WTC11 (cell line): ENCODE results near the gene KAT6B. TPM values are rescaled to one million over a fixed set of nuclear protein-coding genes. Genes with fewer than 3 reads are reported as not detected.
A peak's percentile ranks its signal among the peaks of the same experiment; 100 is the strongest.

ENCODE experiments used
- ATF1 ChIP-seq: sonication (generic); formaldehyde crosslinking; IDR thresholded peaks from 2 replicates; pipeline ENCODE4 v1.8.1; 2023; ENCODE audit warnings: mild to moderate bottlenecking, moderate library complexity, missing genetic modification reagents
- ATF3 ChIP-seq: sonication (generic); formaldehyde crosslinking; conservative IDR thresholded peaks from 2 replicates; pipeline ENCODE4 v1.8.1; 2022; ENCODE audit warnings: mild to moderate bottlenecking, missing genetic modification reagents
- CREM ChIP-seq: sonication (generic); formaldehyde crosslinking; IDR thresholded peaks from 2 replicates; pipeline ENCODE4 v1.8.1; 2022; ENCODE audit warnings: mild to moderate bottlenecking, missing genetic modification reagents, moderate library complexity
- EMX1 ChIP-seq: fragments of 250-450 bp; sonication (Bioruptor Pico); IDR thresholded peaks from 2 replicates; pipeline ENCODE4 v1.8.0; 2021; ENCODE audit warnings: mild to moderate bottlenecking
- FOXP1 ChIP-seq: sonication (generic); formaldehyde crosslinking; IDR thresholded peaks from 2 replicates; pipeline ENCODE4 v1.8.0; 2022; ENCODE audit warnings: missing genetic modification reagents, mild to moderate bottlenecking, moderate library complexity, borderline replicate concordance
- IRF1 ChIP-seq: sonication (generic); formaldehyde crosslinking; IDR thresholded peaks from 2 replicates; pipeline ENCODE4 v1.8.0; 2023; ENCODE audit warnings: missing genetic modification reagents
- IRF2 ChIP-seq: sonication (generic); formaldehyde crosslinking; IDR thresholded peaks from 2 replicates; pipeline ENCODE4 v1.8.0; 2022; ENCODE audit warnings: low read depth, missing genetic modification reagents, borderline replicate concordance
- KAT7 ChIP-seq: sonication (generic); formaldehyde crosslinking; IDR thresholded peaks from 2 replicates; pipeline ENCODE4 v1.8.1; 2023; ENCODE audit warnings: missing genetic modification reagents, mild to moderate bottlenecking, borderline replicate concordance
- MXD4 ChIP-seq: fragments of 250-450 bp; sonication (Bioruptor Pico); IDR thresholded peaks from 2 replicates; pipeline ENCODE4 v1.8.0; 2021; ENCODE audit warnings: mild to moderate bottlenecking, moderate library complexity, borderline replicate concordance
- NFE2L1 ChIP-seq: sonication (generic); formaldehyde crosslinking; IDR thresholded peaks from 2 replicates; pipeline ENCODE4 v1.8.1; 2023; ENCODE audit warnings: missing genetic modification reagents
- NR1H2 ChIP-seq: sonication (generic); formaldehyde crosslinking; IDR thresholded peaks from 2 replicates; pipeline ENCODE4 v1.9.0; 2021; ENCODE audit warnings: mild to moderate bottlenecking, moderate library complexity, missing genetic modification reagents
- RELA ChIP-seq: sonication (generic); formaldehyde crosslinking; IDR thresholded peaks from 2 replicates; pipeline ENCODE4 v1.8.1; 2022; ENCODE audit warnings: missing genetic modification reagents, mild to moderate bottlenecking, borderline replicate concordance
- RORB ChIP-seq: fragments of 250-450 bp; sonication (Bioruptor Pico); IDR thresholded peaks from 2 replicates; pipeline ENCODE4 v1.9.0; 2021; ENCODE audit warnings: mild to moderate bottlenecking
- STAT6 ChIP-seq: sonication (generic); formaldehyde crosslinking; conservative IDR thresholded peaks from 2 replicates; pipeline ENCODE4 v1.8.1; 2023; ENCODE audit warnings: mild to moderate bottlenecking, low read depth, missing genetic modification reagents, moderate library complexity
- TP53 ChIP-seq: sonication (generic); formaldehyde crosslinking; IDR thresholded peaks from 2 replicates; pipeline ENCODE4 v1.8.1; 2023; ENCODE audit warnings: mild to moderate bottlenecking, missing genetic modification reagents
- USF1 ChIP-seq: sonication (generic); formaldehyde crosslinking; IDR thresholded peaks from 2 replicates; pipeline ENCODE4 v1.8.0; 2022; ENCODE audit warnings: mild to moderate bottlenecking, missing genetic modification reagents
- ZBTB21 ChIP-seq: sonication (generic); formaldehyde crosslinking; IDR thresholded peaks from 2 replicates; pipeline ENCODE4 v1.8.1; 2023; ENCODE audit warnings: mild to moderate bottlenecking, missing genetic modification reagents, borderline replicate concordance
- ZNF219 ChIP-seq: sonication (generic); formaldehyde crosslinking; IDR thresholded peaks from 2 replicates; pipeline ENCODE4 v1.8.0; 2023; ENCODE audit warnings: missing genetic modification reagents, mild to moderate bottlenecking, borderline replicate concordance
- ZNF317 ChIP-seq: sonication (generic); formaldehyde crosslinking; IDR thresholded peaks from 2 replicates; pipeline ENCODE4 v1.8.1; 2023; ENCODE audit warnings: low read depth, mild to moderate bottlenecking, moderate library complexity, missing genetic modification reagents, borderline replicate concordance
- ZNF532 ChIP-seq: fragments of 250-450 bp; sonication (Bioruptor Pico); IDR thresholded peaks from 2 replicates; pipeline ENCODE4 v1.9.0; 2021; ENCODE audit warnings: mild to moderate bottlenecking, borderline replicate concordance
- total RNA-seq: library from RNA; stranded (reverse); gene quantifications from 3 replicates; pipeline ENCODE4 v1.2.3, GENCODE V29; 2021
- TF ChIP-seq, protein P1 (sequence below): sonication (generic); formaldehyde crosslinking; IDR thresholded peaks from 2 replicates; pipeline ENCODE4 v1.8.1; 2022; ENCODE audit warnings: low read depth, missing genetic modification reagents, borderline replicate concordance
- TF ChIP-seq, protein P2 (sequence below): sonication (generic); formaldehyde crosslinking; IDR thresholded peaks from 2 replicates; pipeline ENCODE4 v1.8.1; 2022; ENCODE audit warnings: mild to moderate bottlenecking, moderate library complexity, missing genetic modification reagents
- TF ChIP-seq, protein P3 (sequence below): sonication (generic); formaldehyde crosslinking; IDR thresholded peaks from 2 replicates; pipeline ENCODE4 v1.8.0; 2022; ENCODE audit warnings: mild to moderate bottlenecking, missing genetic modification reagents
- TF ChIP-seq, protein P4 (sequence below): sonication (generic); formaldehyde crosslinking; IDR thresholded peaks from 2 replicates; pipeline ENCODE4 v1.8.0; 2022; ENCODE audit warnings: mild to moderate bottlenecking, missing genetic modification reagents

Gene KAT6B
- total RNA-seq, 1 experiment from 2014 or later: 18.5 TPM

GRCh38 chr10:74813381-74814259, 12.8 kb upstream of the KAT6B start (continued):
- TF ChIP-seq, protein P1, sequence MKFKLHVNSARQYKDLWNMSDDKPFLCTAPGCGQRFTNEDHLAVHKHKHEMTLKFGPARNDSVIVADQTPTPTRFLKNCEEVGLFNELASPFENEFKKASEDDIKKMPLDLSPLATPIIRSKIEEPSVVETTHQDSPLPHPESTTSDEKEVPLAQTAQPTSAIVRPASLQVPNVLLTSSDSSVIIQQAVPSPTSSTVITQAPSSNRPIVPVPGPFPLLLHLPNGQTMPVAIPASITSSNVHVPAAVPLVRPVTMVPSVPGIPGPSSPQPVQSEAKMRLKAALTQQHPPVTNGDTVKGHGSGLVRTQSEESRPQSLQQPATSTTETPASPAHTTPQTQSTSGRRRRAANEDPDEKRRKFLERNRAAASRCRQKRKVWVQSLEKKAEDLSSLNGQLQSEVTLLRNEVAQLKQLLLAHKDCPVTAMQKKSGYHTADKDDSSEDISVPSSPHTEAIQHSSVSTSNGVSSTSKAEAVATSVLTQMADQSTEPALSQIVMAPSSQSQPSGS: no peak
- no peak for TF ChIP-seq NFE2L1 (CRISPR knock-in tag)
- TF ChIP-seq, protein P2, sequence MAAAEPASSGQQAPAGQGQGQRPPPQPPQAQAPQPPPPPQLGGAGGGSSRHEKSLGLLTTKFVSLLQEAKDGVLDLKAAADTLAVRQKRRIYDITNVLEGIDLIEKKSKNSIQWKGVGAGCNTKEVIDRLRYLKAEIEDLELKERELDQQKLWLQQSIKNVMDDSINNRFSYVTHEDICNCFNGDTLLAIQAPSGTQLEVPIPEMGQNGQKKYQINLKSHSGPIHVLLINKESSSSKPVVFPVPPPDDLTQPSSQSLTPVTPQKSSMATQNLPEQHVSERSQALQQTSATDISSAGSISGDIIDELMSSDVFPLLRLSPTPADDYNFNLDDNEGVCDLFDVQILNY (CRISPR knock-in tag): 0 out of 2 replicates have a peak, but pooled peaks have one; percentile 60
- TF ChIP-seq ATF3 (CRISPR knock-in tag): no peak
- TF ChIP-seq, protein P3, sequence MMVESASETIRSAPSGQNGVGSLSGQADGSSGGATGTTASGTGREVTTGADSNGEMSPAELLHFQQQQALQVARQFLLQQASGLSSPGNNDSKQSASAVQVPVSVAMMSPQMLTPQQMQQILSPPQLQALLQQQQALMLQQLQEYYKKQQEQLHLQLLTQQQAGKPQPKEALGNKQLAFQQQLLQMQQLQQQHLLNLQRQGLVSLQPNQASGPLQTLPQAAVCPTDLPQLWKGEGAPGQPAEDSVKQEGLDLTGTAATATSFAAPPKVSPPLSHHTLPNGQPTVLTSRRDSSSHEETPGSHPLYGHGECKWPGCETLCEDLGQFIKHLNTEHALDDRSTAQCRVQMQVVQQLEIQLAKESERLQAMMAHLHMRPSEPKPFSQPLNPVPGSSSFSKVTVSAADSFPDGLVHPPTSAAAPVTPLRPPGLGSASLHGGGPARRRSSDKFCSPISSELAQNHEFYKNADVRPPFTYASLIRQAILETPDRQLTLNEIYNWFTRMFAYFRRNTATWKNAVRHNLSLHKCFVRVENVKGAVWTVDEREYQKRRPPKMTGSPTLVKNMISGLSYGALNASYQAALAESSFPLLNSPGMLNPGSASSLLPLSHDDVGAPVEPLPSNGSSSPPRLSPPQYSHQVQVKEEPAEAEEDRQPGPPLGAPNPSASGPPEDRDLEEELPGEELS (CRISPR knock-in tag): 0 out of 2 replicates have a peak, but pooled peaks have one; percentile 36
- TF ChIP-seq STAT6 (CRISPR knock-in tag): no peak
- TF ChIP-seq MXD4 (CRISPR knock-in tag): no peak
- TF ChIP-seq ZNF317 (CRISPR knock-in tag): no peak
- no peak for TF ChIP-seq CREM (CRISPR knock-in tag)
- TF ChIP-seq USF1: no peak
- TF ChIP-seq NR1H2 (CRISPR knock-in tag): no peak
- TF ChIP-seq ZBTB21 (CRISPR knock-in tag): no peak
- TF ChIP-seq IRF1 (CRISPR knock-in tag): no peak
- TF ChIP-seq KAT7: peak; percentile 65; the same call in 1 of the 2 replicates
- TF ChIP-seq RORB (CRISPR knock-in tag): no peak
- TF ChIP-seq IRF2 (CRISPR knock-in tag): no peak
- TF ChIP-seq EMX1 (CRISPR knock-in tag): no peak
- TF ChIP-seq, protein P4, sequence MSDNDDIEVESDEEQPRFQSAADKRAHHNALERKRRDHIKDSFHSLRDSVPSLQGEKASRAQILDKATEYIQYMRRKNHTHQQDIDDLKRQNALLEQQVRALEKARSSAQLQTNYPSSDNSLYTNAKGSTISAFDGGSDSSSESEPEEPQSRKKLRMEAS (CRISPR knock-in tag): peak; percentile 28; the same call in 1 of the 2 replicates
- no peak for TF ChIP-seq TP53 (CRISPR knock-in tag)
- peak; percentile 30; the same call in 1 of the 2 replicates for TF ChIP-seq FOXP1 (CRISPR knock-in tag)
- peak; percentile 28; the same call in 1 of the 2 replicates for TF ChIP-seq RELA (CRISPR knock-in tag)
- TF ChIP-seq ZNF532: no peak
- TF ChIP-seq ATF1: no peak
- no peak for TF ChIP-seq ZNF219 (CRISPR knock-in tag)
